OCI-LY7 (cell line): ENCODE data around the gene DOK4. TPM values are rescaled to one million over a fixed set of nuclear protein-coding genes. Genes with fewer than 3 reads are reported as not detected.

Source experiments
- BruUV-seq: library from RNA; stranded (reverse); fragments of 400-500 nt; replicated peaks from 2 replicates; lab custom pipeline; 2021; lab: Mats Ljungman, UMichigan
- CTCF ChIA-PET: fragments of 300-600 bp; sonication (Branson Sonifier 250); formaldehyde crosslinking; loops from one replicate; lab custom pipeline; 2022; ENCODE audit warnings: antibody characterized with exemption; ENCODE audit not compliant: unreplicated experiment; lab: Charles Lee
- POLR2A ChIA-PET: fragments of 300-600 bp; sonication (Branson Sonifier 250); formaldehyde crosslinking; loops from one replicate; lab custom pipeline; 2022; ENCODE audit warnings: antibody characterized with exemption; lab: Charles Lee
- DNase-seq: peaks from one replicate; pipeline ENCODE4 v3.0.0-alpha.2; 2015; ENCODE audit warnings: low spot score
- H2AFZ ChIP-seq: fragments of 200-600 bp; sonication (generic), shearing (Covaris generic); 2 replicates; pipeline ENCODE4 v1.6.1; 2014; ENCODE audit warnings: mild to moderate bottlenecking, antibody characterized with exemption, low read length, moderate library complexity
- H3K27ac ChIP-seq: fragments of 200-600 bp; sonication (generic); 2 replicates; pipeline ENCODE4 v1.5.1; 2014; ENCODE audit warnings: mixed run types, low read depth, mild to moderate bottlenecking, moderate library complexity, low read length, inconsistent platforms; ENCODE audit not compliant: poor library complexity, severe bottlenecking
- H3K36me3 ChIP-seq: fragments of 200-600 bp; sonication (generic); 2 replicates; pipeline ENCODE4 v1.6.1; 2014; ENCODE audit warnings: mild to moderate bottlenecking, antibody characterized with exemption, low read length, moderate library complexity, mixed read lengths; ENCODE audit not compliant: insufficient read depth
- H3K4me1 ChIP-seq: fragments of 200-600 bp; sonication (generic); 2 replicates; pipeline ENCODE4 v1.5.1; 2014; ENCODE audit warnings: mild to moderate bottlenecking, low read length; ENCODE audit not compliant: insufficient read depth, poor library complexity, severe bottlenecking
- H3K4me2 ChIP-seq: fragments of 200-600 bp; sonication (generic); 2 replicates; pipeline ENCODE4 v1.6.1; 2014; ENCODE audit warnings: mild to moderate bottlenecking, low read length
- H3K4me3 ChIP-seq: fragments of 200-600 bp; sonication (generic); 2 replicates; pipeline ENCODE4 v1.5.1; 2014; ENCODE audit warnings: mild to moderate bottlenecking, low read depth, low read length; ENCODE audit not compliant: poor library complexity, severe bottlenecking
- H3K79me2 ChIP-seq: fragments of 200-600 bp; sonication (generic); 2 replicates; pipeline ENCODE4 v1.6.1; 2016; ENCODE audit warnings: low read depth, mild to moderate bottlenecking, low read length, moderate library complexity, mixed read lengths; ENCODE audit not compliant: insufficient read depth
- H3K9me2 ChIP-seq: fragments of 200-600 bp; sonication (generic); 2 replicates; pipeline ENCODE4 v1.6.1; 2016; ENCODE audit warnings: mild to moderate bottlenecking, low read length, mixed read lengths; ENCODE audit not compliant: insufficient read depth
- H3K9me3 ChIP-seq: fragments of 200-600 bp; sonication (generic); 2 replicates; pipeline ENCODE4 v1.6.1; 2014; ENCODE audit warnings: mild to moderate bottlenecking, mixed run types, low read length, mixed read lengths
- H4K20me1 ChIP-seq: fragments of 200-600 bp; sonication (generic); 2 replicates; pipeline ENCODE4 v1.6.1; 2014; ENCODE audit warnings: mild to moderate bottlenecking, antibody characterized with exemption, low read length, moderate library complexity, mixed read lengths; ENCODE audit not compliant: insufficient read depth
- EZH2phosphoT487 ChIP-seq: fragments of 200-600 bp; sonication (generic); IDR thresholded peaks from 2 replicates; pipeline ENCODE4 v1.6.1; 2018; ENCODE audit warnings: low read depth, borderline replicate concordance, mild to moderate bottlenecking, mixed run types, antibody characterized with exemption, low read length, moderate library complexity, mixed read lengths
- intact Hi-C: fragments of 100-400 bp; cut with micrococcal nuclease; formaldehyde crosslinking; loops from one replicate; pipeline ENCODE4 v1.10.0; 2022; ENCODE audit not compliant: unreplicated experiment
- total RNA-seq, 2 experiments: library from RNA; depleted of rRNA in 1 of 2; stranded (reverse); fragments of >200 nt in 1 of 2; shearing (Covaris generic) in 1 of 2; gene quantifications; 2 replicates each; pipeline ENCODE4 v1.2.3, GENCODE V29; 2014 to 2022
- TF ChIP-seq, protein P1 (sequence below): fragments of 200-600 bp; sonication (generic); conservative IDR thresholded peaks from 2 replicates; pipeline ENCODE4 v1.5.1; 2014; ENCODE audit warnings: mild to moderate bottlenecking, antibody characterized with exemption, low read length, moderate library complexity, mixed read lengths

DOK4 gene
- total RNA-seq, 2 experiments from 2014 or later = 0.09 to 1.0 TPM

DNA sequence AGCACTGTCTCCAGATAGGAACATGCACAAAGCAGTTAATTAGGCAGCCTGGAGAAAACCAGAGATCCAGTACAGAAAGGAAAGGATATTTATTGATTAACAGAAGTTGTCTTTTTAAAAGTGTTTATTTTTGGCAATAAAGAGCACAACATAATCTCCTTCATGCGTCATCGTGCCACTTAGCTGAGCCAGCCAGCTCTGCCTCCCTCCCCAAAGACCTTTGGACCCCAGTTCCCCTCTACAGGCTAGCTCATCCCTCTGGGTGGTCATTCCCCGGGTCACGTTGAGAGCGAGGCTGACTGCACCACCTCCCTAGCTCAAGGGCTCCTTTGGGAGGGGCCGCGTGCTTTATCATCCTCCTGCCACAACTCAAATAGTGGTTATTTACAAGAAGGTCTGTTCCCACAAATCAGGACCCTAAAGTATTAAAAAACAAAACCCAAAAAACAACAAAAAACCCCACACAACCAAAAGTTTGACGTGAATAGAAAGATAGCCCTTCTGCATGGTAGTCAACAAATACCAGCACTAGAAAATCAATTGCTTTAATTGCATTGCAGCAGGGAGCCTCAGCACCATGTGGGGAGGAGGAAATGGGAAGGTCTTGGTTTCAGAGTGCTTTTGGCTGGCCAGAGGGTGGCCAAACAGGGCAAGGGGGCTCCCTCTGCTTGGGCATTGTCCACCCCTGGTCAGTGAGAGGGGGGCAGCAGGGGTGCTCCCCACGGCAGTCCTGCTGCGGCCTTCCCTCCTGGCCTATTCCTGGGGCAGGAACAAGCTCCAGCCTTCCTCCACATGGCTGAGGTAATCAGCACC, 14.2 kb downstream of the DOK4 start:
- no peak for DNase-seq
- ChIA-PET POLR2A (interaction anchor here (0.5 kb wide), 1 partner anchor 10 kb away, joined by 3 read pairs; the partner anchor contains the start of gene POLR2C), CTCF (no interaction called here)
- no peaks in the 10 kb centered on the region for H3K9me2 ChIP-seq
- H3K4me2 ChIP-seq = no peak overlapping the region
- BruUV-seq = TSS peak; percentile 27
- H3K36me3 ChIP-seq = peaks cover 56% of the 10 kb centered on the region
- no peak overlapping the region for H3K4me3 ChIP-seq
- H4K20me1 ChIP-seq = no peaks in the 10 kb centered on the region
- TF ChIP-seq, protein P1, sequence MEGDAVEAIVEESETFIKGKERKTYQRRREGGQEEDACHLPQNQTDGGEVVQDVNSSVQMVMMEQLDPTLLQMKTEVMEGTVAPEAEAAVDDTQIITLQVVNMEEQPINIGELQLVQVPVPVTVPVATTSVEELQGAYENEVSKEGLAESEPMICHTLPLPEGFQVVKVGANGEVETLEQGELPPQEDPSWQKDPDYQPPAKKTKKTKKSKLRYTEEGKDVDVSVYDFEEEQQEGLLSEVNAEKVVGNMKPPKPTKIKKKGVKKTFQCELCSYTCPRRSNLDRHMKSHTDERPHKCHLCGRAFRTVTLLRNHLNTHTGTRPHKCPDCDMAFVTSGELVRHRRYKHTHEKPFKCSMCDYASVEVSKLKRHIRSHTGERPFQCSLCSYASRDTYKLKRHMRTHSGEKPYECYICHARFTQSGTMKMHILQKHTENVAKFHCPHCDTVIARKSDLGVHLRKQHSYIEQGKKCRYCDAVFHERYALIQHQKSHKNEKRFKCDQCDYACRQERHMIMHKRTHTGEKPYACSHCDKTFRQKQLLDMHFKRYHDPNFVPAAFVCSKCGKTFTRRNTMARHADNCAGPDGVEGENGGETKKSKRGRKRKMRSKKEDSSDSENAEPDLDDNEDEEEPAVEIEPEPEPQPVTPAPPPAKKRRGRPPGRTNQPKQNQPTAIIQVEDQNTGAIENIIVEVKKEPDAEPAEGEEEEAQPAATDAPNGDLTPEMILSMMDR = no peak
- no peak for TF ChIP-seq EZH2phosphoT487
- intact Hi-C loops = no loop called here
- H2AFZ ChIP-seq = no peak overlapping the region
- H3K4me1 ChIP-seq = peaks cover 31% of the 10 kb centered on the region
- H3K9me3 ChIP-seq = no peaks in the 10 kb centered on the region
- peak overlapping the region; percentile 30 for H3K27ac ChIP-seq
- no peaks in the 10 kb centered on the region for H3K79me2 ChIP-seq

DNA sequence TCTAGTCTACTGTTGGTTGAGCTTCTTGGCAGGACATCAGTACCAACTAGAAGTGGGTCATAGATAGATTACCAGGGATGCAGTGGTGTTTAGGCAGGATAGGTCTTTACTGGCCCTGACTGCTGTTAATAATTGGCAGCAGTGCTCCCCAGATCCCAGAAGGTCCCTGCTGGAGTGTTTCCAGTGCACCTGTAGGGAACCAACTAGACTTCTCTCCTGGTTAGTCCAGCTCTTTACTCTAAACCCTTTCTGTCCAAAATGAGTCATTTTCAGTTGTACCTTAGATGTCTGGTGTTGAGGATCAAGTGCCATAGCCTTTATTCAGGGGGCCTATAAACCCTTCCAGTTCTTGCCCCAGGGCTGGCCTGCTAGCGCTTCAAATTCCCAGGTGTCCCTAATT, 15.1 kb downstream of the DOK4 start:
- no TSS peak for BruUV-seq
- H3K4me2 ChIP-seq = no peak overlapping the region

More for the DNA sequence above, 15.1 kb downstream of the DOK4 start:
- DNase-seq = no peak
- H3K9me3 ChIP-seq = no peaks in the 10 kb centered on the region
- no peak overlapping the region for H3K4me3 ChIP-seq
- TF ChIP-seq, protein P1 = no peak
- TF ChIP-seq EZH2phosphoT487 = no peak
- H2AFZ ChIP-seq = no peak overlapping the region
- peaks cover 25% of the 10 kb centered on the region for H3K4me1 ChIP-seq
- H3K36me3 ChIP-seq = peaks cover 62% of the 10 kb centered on the region
- ChIA-PET POLR2A (no interaction called here), CTCF (no interaction called here)
- H3K79me2 ChIP-seq = no peaks in the 10 kb centered on the region
- no peaks in the 10 kb centered on the region for H3K9me2 ChIP-seq
- intact Hi-C loops = no loop called here
- no peak overlapping the region for H3K27ac ChIP-seq
- no peaks in the 10 kb centered on the region for H4K20me1 ChIP-seq
